H9 (cell line): ENCODE results near the gene PRKAR2B. TPM values are rescaled to one million over a fixed set of nuclear protein-coding genes. Genes with fewer than 3 reads are reported as not detected.
A peak's percentile ranks its signal among the peaks of the same experiment; 100 is the strongest.

Source experiments
- DNase-seq: peaks from one replicate; pipeline ENCODE4 v3.0.0-alpha.2; 2017
- H2AFZ ChIP-seq: one replicate; pipeline ENCODE4 v1.6.1; 2013; ENCODE audit warnings: mild to moderate bottlenecking, low read length, control low read depth, moderate library complexity
- H2AK5ac ChIP-seq: 2 replicates; pipeline ENCODE4 v1.6.1; 2013; ENCODE audit warnings: low read length, control low read depth, mixed read lengths; ENCODE audit not compliant: insufficient read length
- H2BK120ac ChIP-seq: one replicate; pipeline ENCODE4 v1.6.1; 2013; ENCODE audit warnings: low read depth, mild to moderate bottlenecking, low read length, control low read depth, inconsistent platforms; ENCODE audit not compliant: poor library complexity, severe bottlenecking
- H2BK12ac ChIP-seq: 2 replicates; pipeline ENCODE4 v1.6.1; 2013; ENCODE audit warnings: low read length, control low read depth, mixed read lengths, low read depth; ENCODE audit not compliant: insufficient read length
- H2BK15ac ChIP-seq: 2 replicates; pipeline ENCODE4 v1.6.1; 2013; ENCODE audit warnings: low read depth, low read length, control low read depth
- H2BK20ac ChIP-seq: one replicate; pipeline ENCODE4 v1.6.1; 2013; ENCODE audit warnings: low read depth, mild to moderate bottlenecking, low read length, control low read depth, inconsistent platforms; ENCODE audit not compliant: poor library complexity, severe bottlenecking
- H2BK5ac ChIP-seq: 2 replicates; pipeline ENCODE4 v1.6.1; 2013; ENCODE audit warnings: low read length, control low read depth, mixed read lengths; ENCODE audit not compliant: insufficient read length
- H3K14ac ChIP-seq: 2 replicates; pipeline ENCODE4 v1.6.1; 2013; ENCODE audit warnings: low read length, control low read depth; ENCODE audit not compliant: insufficient read depth
- H3K18ac ChIP-seq: 2 replicates; pipeline ENCODE4 v1.6.1; 2013; ENCODE audit warnings: low read depth, mild to moderate bottlenecking, mixed read lengths, low read length, control low read depth; ENCODE audit not compliant: insufficient read length
- H3K23ac ChIP-seq: 2 replicates; pipeline ENCODE4 v1.6.1; 2013; ENCODE audit warnings: low read length, control low read depth, mixed read lengths, low read depth; ENCODE audit not compliant: insufficient read length
- H3K23me2 ChIP-seq: 2 replicates; pipeline ENCODE4 v1.6.1; 2013; ENCODE audit warnings: low read depth, mild to moderate bottlenecking, mixed read lengths, low read length, control low read depth; ENCODE audit not compliant: insufficient read length, poor library complexity, severe bottlenecking
- H3K27ac ChIP-seq: 2 replicates; pipeline ENCODE4 v1.5.1; 2013; ENCODE audit warnings: low read length, control low read depth, mixed read lengths, low read depth; ENCODE audit not compliant: insufficient read length
- H3K27me3 ChIP-seq: 2 replicates; pipeline ENCODE4 v1.6.1; 2013; ENCODE audit warnings: low read length, control low read depth, inconsistent platforms; ENCODE audit not compliant: insufficient read depth
- H3K4ac ChIP-seq: 2 replicates; pipeline ENCODE4 v1.6.1; 2013; ENCODE audit warnings: low read depth, mild to moderate bottlenecking, control low read depth, inconsistent platforms, low read length, moderate library complexity
- H3K4me1 ChIP-seq: 2 replicates; pipeline ENCODE4 v1.6.1; 2013; ENCODE audit warnings: low read length, control low read depth, inconsistent platforms; ENCODE audit not compliant: insufficient read depth
- H3K4me2 ChIP-seq: 2 replicates; pipeline ENCODE4 v1.6.1; 2013; ENCODE audit warnings: low read length, control low read depth, mixed read lengths; ENCODE audit not compliant: insufficient read length, insufficient read depth
- H3K56ac ChIP-seq: 2 replicates; pipeline ENCODE4 v1.6.1; 2013; ENCODE audit warnings: low read depth, mild to moderate bottlenecking, mixed read lengths, low read length, control low read depth; ENCODE audit not compliant: insufficient read length
- H3K79me1 ChIP-seq: 2 replicates; pipeline ENCODE4 v1.6.1; 2013; ENCODE audit warnings: low read depth, mild to moderate bottlenecking, moderate library complexity, low read length, control low read depth, inconsistent platforms; ENCODE audit not compliant: insufficient read depth, poor library complexity, severe bottlenecking
- H3K79me2 ChIP-seq: 2 replicates; pipeline ENCODE4 v1.6.1; 2013; ENCODE audit warnings: low read length, control low read depth, inconsistent platforms; ENCODE audit not compliant: insufficient read depth
- H3K9ac ChIP-seq: 2 replicates; pipeline ENCODE4 v1.6.1; 2013; ENCODE audit warnings: low read length, control low read depth, mixed read lengths; ENCODE audit not compliant: insufficient read length; ENCODE audit errors: extremely low read depth
- H3K9me3 ChIP-seq: one replicate; pipeline ENCODE4 v1.6.1; 2013; ENCODE audit warnings: low read depth, low read length, inconsistent platforms; ENCODE audit not compliant: control insufficient read depth
- H3T11ph ChIP-seq: one replicate; pipeline ENCODE4 v1.6.1; 2013; ENCODE audit warnings: mild to moderate bottlenecking, low read length, control low read depth, inconsistent platforms
- H4K20me1 ChIP-seq: one replicate; pipeline ENCODE4 v1.6.1; 2013; ENCODE audit not compliant: control insufficient read depth, insufficient read length, insufficient read depth
- H4K5ac ChIP-seq: 2 replicates; pipeline ENCODE4 v1.6.1; 2013; ENCODE audit warnings: low read depth, mild to moderate bottlenecking, mixed read lengths, low read length, control low read depth; ENCODE audit not compliant: insufficient read length
- H4K8ac ChIP-seq: replicated peaks from 2 replicates; pipeline ENCODE4 v1.6.1; 2013; ENCODE audit warnings: low read length, control low read depth, mixed read lengths, low read depth; ENCODE audit not compliant: insufficient read length
- H4K91ac ChIP-seq: 2 replicates; pipeline ENCODE4 v1.6.1; 2013; ENCODE audit warnings: low read depth, mild to moderate bottlenecking, moderate library complexity, mixed read lengths, low read length, control low read depth; ENCODE audit not compliant: insufficient read length
- H3K27ac Mint-ChIP-seq, 3 experiments: 2 replicates in 2 of 3; 3 replicates in 1 of 3; pipeline ENCODE4 v1.8.0; 2020 to 2021; ENCODE audit warnings: mixed read lengths in 3 of 3, mild to moderate bottlenecking in 1 of 3, moderate library complexity in 1 of 3
- H3K27me3 Mint-ChIP-seq: 2 replicates; pipeline ENCODE4 v1.8.0; 2021; ENCODE audit warnings: low read depth, mild to moderate bottlenecking, moderate library complexity, mixed read lengths
- H3K36me3 Mint-ChIP-seq, 3 experiments: 2 replicates in 2 of 3; 3 replicates in 1 of 3; pipeline ENCODE4 v1.8.0; 2020 to 2021; ENCODE audit warnings: low read depth in 3 of 3, mixed read lengths in 3 of 3; ENCODE audit not compliant: insufficient read depth in 1 of 3
- H3K4me1 Mint-ChIP-seq, 2 experiments: 2 replicates each; pipeline ENCODE4 v1.8.0; 2020; ENCODE audit warnings: mixed read lengths in 2 of 2
- H3K4me3 Mint-ChIP-seq, 2 experiments: 2 replicates in 1 of 2; 3 replicates in 1 of 2; pipeline ENCODE4 v1.8.0; 2020 to 2021; ENCODE audit warnings: mild to moderate bottlenecking in 2 of 2, mixed read lengths in 2 of 2, moderate library complexity in 1 of 2
- H3K9me3 Mint-ChIP-seq, 2 experiments: 2 replicates in 1 of 2; 3 replicates in 1 of 2; pipeline ENCODE4 v1.8.0; 2020; ENCODE audit warnings: mild to moderate bottlenecking in 2 of 2, mixed read lengths in 2 of 2, moderate library complexity in 1 of 2
- WGBS: extraction: QIAGEN DNeasy Blood & Tissue Kit; methylation state at CpG from one replicate; pipeline ENCODE4 v1.1.7; 2013; ENCODE audit warnings: missing lambda C conversion rate, low lambda C conversion rate, mixed read lengths; ENCODE audit not compliant: insufficient read length; ENCODE audit errors: extremely low coverage; 5-methylcytosine and 5-hydroxymethylcytosine counted together
- total RNA-seq: library from RNA; stranded (reverse); gene quantifications from 2 replicates; pipeline ENCODE4 v1.2.1, GENCODE V29; 2021
- TF ChIP-seq, protein P1 (sequence below): fragments of 200-600 bp; sonication (generic); conservative IDR thresholded peaks from 3 replicates; pipeline ENCODE4 v1.8.0; 2021; ENCODE audit warnings: antibody characterized with exemption, mild to moderate bottlenecking

Gene PRKAR2B
- total RNA-seq, 1 experiment from 2014 or later: 16.6 TPM

DNA sequence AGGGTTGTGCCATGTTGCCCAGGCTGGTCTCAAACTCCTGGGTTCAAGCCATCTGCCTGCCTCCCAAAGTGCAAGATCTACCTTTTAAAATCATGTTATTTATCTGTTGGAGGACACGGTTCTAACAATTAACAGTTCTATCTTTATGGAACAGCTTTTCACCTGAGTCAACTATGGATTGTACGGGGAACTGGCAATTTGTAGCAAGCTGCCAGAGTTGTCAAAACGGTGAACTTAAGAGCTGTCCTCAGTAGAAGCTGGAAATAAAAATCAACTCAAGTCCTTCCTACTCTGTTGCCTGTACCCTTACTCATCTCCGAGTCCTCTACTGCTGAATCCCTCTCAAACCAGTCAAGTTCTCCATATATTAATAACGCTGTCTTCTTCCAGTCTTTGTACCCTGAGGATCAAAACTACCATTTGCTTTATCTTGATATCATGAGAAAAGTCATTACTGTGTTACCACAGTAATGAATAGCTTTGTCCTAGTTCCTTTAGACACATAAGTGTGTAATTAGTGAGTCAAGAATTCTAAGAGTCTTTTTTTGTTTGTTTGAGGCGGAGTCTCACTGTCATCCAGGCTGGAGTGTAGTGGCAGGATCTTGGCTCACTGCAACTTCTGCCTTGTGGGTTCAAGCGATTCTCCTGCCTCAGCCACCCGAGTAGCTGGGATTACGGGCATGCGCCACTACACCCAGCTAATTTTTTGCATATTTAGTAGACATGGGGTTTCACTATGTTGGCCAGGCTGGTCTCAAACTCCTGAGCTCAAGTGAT, 152.5 kb downstream of the PRKAR2B start:
- Histone ChIP-seq H3K27me3 (no peaks in the 10 kb centered on the region), H2BK15ac (no peak overlapping the region), H2BK12ac (no peak overlapping the region), H2AFZ (no peak overlapping the region), H3K9ac (no peak overlapping the region), H3K4me2 (no peak overlapping the region), H3K4ac (no peak overlapping the region), H2BK5ac (no peak overlapping the region), H4K91ac (no peak overlapping the region), H4K8ac (no peak overlapping the region), H3K4me1 (no peaks in the 10 kb centered on the region), H3K79me1 (no peaks in the 10 kb centered on the region), H3K9me3 (no peaks in the 10 kb centered on the region), H3K23me2 (no peaks in the 10 kb centered on the region), H3K27ac (no peak overlapping the region), H4K5ac (no peak overlapping the region), H2AK5ac (no peak overlapping the region), H3K23ac (no peak overlapping the region), H2BK120ac (no peak overlapping the region), H2BK20ac (no peak overlapping the region), H3K79me2 (no peaks in the 10 kb centered on the region), H3K14ac (no peak overlapping the region), H3K18ac (no peak overlapping the region), H3K56ac (no peak overlapping the region), H3T11ph (no peak overlapping the region), H4K20me1 (no peaks in the 10 kb centered on the region)
- H3K4me1 Mint-ChIP-seq: peaks cover 0 to 4% of the 10 kb centered on the region in 2 experiments; a peak in 2 of 4 replicates
- H3K27me3 Mint-ChIP-seq: no peaks in the 10 kb centered on the region
- H3K27ac Mint-ChIP-seq: peak overlapping the region in 1 of 3 experiments; percentile 23; a peak in 2 of 7 replicates
- no peaks in the 10 kb centered on the region for H3K9me3 Mint-ChIP-seq
- no peak overlapping the region for H3K4me3 Mint-ChIP-seq
- no CpG with 5 or more reads among the region's 10 CpGs for WGBS
- H3K36me3 Mint-ChIP-seq: peaks cover 7 to 40% (median 36%) of the 10 kb centered on the region in 3 experiments; a peak in 6 of 7 replicates
- DNase-seq: no peak
- TF ChIP-seq, protein P1, sequence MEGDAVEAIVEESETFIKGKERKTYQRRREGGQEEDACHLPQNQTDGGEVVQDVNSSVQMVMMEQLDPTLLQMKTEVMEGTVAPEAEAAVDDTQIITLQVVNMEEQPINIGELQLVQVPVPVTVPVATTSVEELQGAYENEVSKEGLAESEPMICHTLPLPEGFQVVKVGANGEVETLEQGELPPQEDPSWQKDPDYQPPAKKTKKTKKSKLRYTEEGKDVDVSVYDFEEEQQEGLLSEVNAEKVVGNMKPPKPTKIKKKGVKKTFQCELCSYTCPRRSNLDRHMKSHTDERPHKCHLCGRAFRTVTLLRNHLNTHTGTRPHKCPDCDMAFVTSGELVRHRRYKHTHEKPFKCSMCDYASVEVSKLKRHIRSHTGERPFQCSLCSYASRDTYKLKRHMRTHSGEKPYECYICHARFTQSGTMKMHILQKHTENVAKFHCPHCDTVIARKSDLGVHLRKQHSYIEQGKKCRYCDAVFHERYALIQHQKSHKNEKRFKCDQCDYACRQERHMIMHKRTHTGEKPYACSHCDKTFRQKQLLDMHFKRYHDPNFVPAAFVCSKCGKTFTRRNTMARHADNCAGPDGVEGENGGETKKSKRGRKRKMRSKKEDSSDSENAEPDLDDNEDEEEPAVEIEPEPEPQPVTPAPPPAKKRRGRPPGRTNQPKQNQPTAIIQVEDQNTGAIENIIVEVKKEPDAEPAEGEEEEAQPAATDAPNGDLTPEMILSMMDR: no peak
